Measurements from ENCODE around the gene ERRFI1. TPM values are rescaled to one million over a fixed set of nuclear protein-coding genes. Genes with fewer than 3 reads are reported as not detected.
A peak's percentile ranks its signal among the peaks of the same experiment; 100 is the strongest.

The ERRFI1 gene
- total and polyA plus RNA-seq, 2 of the 8 experiments (the other 6 are each of a cell fraction or from before 2014, with no cell fraction given) = 23.4 to 46.1 TPM

DNA sequence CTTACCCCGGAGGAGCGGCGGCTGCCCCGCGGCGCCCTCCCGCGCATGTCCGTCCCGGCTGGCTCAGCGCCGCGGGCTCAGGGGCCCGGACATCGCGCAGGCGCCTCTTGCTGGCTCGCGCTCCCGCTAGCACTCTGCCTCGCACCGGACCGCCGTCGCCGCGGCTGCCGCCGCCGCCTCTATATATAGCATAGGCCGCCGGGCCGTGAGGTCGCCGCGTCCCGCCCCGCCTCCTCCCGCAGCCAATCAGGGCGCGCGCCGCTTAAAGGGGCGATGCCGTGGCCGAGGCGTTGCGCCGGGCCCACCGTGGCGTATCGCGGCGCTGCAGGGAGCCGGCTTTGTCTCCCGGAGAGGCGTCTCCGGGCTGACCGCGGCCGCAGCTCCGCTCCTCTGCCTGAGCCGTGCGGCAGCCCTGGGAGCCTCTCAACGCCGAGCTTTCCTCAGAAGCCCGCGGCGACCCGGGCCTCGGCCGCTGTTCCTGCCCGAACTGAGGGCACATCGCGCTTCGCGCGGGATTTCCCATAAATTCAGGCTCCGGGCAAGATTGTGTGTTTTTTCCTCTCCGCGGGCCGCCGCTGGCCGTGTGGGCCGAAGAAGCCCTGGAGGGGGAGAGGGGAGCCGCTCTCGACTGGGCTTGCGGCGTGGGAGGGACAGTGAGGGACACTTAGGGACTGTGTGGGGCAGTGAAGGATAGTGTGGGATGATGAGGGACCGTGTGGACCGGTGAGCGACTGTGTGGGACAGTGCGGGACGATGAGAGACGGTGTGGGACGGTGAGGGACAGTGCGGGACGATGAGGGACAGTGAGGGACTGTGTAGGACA is at the start of gene ERRFI1 (continued):
- peak; percentile 81 for TF ChIP-seq KDM4A (IDR thresholded peaks at IDR 0.05; ENCODE audit: low read depth, low read length, severe bottlenecking)
- TF ChIP-seq POLR2A (IDR thresholded peaks at IDR 0.05; ENCODE audit: control extremely low read depth in 1 of 2, low read depth in 2 of 2, low read length in 2 of 2) = peak; percentile 96 to 97
- TF ChIP-seq SP4 (IDR thresholded peaks at IDR 0.05; ENCODE audit: low read length) = 0 out of 2 replicates have a peak, but pooled peaks have one; percentile 34
- peak; percentile 54 for TF ChIP-seq TAF7 (optimal IDR thresholded peaks at IDR 0.05; ENCODE audit: borderline replicate concordance, low read depth, low read length)
- TF ChIP-seq RBBP5 (IDR thresholded peaks at IDR 0.05; ENCODE audit: borderline replicate concordance, low read depth, low read length) = peak; percentile 66; the same call in 1 of the 2 replicates
- TF ChIP-seq CREB1 (IDR thresholded peaks at IDR 0.05) = peak; percentile 68; the same call in 1 of the 2 replicates
- no peak for TF ChIP-seq CHD1 (IDR thresholded peaks at IDR 0.05; ENCODE audit: low read depth, low read length)
- peak; percentile 21; the same call in 1 of the 2 replicates for TF ChIP-seq EGR1 (IDR thresholded peaks at IDR 0.05; ENCODE audit: borderline replicate concordance, low read depth, low read length)
- peak; percentile 78 for TF ChIP-seq SP1 (IDR thresholded peaks at IDR 0.05; ENCODE audit: low read depth, low read length)
- TF ChIP-seq FOSL1 (IDR thresholded peaks at IDR 0.05; ENCODE audit: insufficient read depth, low read depth, low read length) = no peak
- no peak for TF ChIP-seq RXRA (IDR thresholded peaks at IDR 0.05; ENCODE audit: insufficient read depth, low read depth, low read length)
- peak; percentile 41 for TF ChIP-seq NRF1 (IDR thresholded peaks at IDR 0.05; ENCODE audit: low read depth, low read length)
- TF ChIP-seq TBP (IDR thresholded peaks at IDR 0.05; ENCODE audit: low read depth, low read length) = peak; percentile 96
- TF ChIP-seq RAD21 (IDR thresholded peaks at IDR 0.05 in 1 of 2, conservative IDR thresholded peaks at IDR 0.05 in 1 of 2; ENCODE audit: low read depth in 2 of 2, low read length in 2 of 2) = no peak
- no peak for TF ChIP-seq KDM1A (IDR thresholded peaks at IDR 0.05; ENCODE audit: borderline replicate concordance, low read length)
- TF ChIP-seq GABPA (IDR thresholded peaks at IDR 0.05; ENCODE audit: borderline replicate concordance, insufficient read depth, low read length) = no peak
- no peak for TF ChIP-seq BCL11A (IDR thresholded peaks at IDR 0.05; ENCODE audit: low read depth in 2 of 2, low read length in 2 of 2)
- no peak for TF ChIP-seq YY1 (IDR thresholded peaks at IDR 0.05; ENCODE audit: low read depth, low read length)
- TF ChIP-seq RNF2 (IDR thresholded peaks at IDR 0.05; ENCODE audit: borderline replicate concordance, low read depth, low read length, missing control alignments, poor library complexity, severe bottlenecking) = no peak
- TF ChIP-seq BRCA1 (IDR thresholded peaks at IDR 0.05; ENCODE audit: low read depth, low read length) = 0 out of 2 replicates have a peak, but pooled peaks have one; percentile 4

Measured in H1 (cell line).